Stimulated activated naive CD8-positive, alpha-beta T cell treated with anti-CD3 and anti-CD28 coated beads, Interleukin-15, Interleukin-2, amounts not matched to agents 100 U/mL and 50 U/mL, for 24 hours (primary cell): ENCODE measurements around the gene TBC1D2B.

Experiments
- ATAC-seq: fragments of 150-1000 bp; cut with Tn5 transposase; one replicate; pipeline ENCODE4 v1.10.0; 2021
- DNase-seq: peaks from one replicate; pipeline ENCODE4 v3.0.0; 2021

Gene TBC1D2B

GRCh38 chr15:78077053-78077870 lies at the start of gene TBC1D2B:
Gene TBC1D2B, minus strand, starts transcription at chr15:78077711. Its CDS starts 59 bp downstream, at chr15:78077652.
- DNase-seq: peak; percentile 80
- ATAC-seq: peak; percentile 81

DNA sequence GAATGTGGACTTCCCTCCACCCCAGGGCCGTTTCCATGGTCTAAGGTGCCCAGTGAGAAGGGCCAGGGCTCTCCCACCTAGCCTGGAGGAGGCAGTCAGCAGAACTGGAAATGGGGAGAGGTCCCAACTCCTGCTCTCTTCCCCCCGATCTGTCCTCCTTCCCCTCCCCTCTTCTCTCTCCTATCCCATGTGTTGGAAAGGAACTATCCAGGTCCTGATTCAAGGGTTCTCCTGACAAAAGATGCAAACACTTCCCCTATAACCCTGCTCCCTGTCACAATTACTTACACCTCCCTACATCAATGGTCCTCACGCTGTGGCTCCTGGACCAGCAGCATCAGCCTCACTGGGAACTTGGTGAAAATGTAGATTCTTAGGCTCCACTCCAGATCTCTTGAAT lies 47.8 kb upstream of the TBC1D2B start:
- no peak for ATAC-seq
- no peak for DNase-seq

GRCh38 chr15:78120523-78120922 lies 43.0 kb upstream of the TBC1D2B start:
- DNase-seq (no peak), ATAC-seq (no peak)

- DNase-seq (no peak), ATAC-seq (no peak)
Measured at GRCh38 chr15:78112551-78112950, 35.0 kb upstream of the TBC1D2B start.

DNA sequence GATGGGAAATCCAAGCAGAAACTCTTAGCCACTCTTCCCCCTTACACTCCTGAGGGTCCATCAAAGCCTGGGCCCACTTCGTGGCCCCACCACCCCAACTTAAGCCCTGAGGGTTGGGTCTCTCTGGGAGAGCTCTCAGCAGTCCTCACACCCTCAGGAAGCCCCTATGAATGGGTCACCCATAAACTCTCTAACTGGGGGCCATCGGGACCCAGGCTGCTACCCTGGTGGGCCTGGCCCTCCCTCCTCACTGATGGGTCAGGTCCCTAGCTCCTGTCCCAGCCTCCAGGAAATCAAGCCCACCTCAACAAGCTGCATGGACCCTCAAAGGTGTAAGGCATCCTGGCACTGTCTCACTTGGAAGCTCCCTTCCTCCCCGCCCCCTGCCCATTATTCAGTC lies 34.3 kb upstream of the TBC1D2B start:
- no peak for ATAC-seq
- DNase-seq: no peak

GRCh38 chr15:78110916-78111475 lies 33.5 kb upstream of the TBC1D2B start:
- DNase-seq (no peak), ATAC-seq (no peak)

DNA sequence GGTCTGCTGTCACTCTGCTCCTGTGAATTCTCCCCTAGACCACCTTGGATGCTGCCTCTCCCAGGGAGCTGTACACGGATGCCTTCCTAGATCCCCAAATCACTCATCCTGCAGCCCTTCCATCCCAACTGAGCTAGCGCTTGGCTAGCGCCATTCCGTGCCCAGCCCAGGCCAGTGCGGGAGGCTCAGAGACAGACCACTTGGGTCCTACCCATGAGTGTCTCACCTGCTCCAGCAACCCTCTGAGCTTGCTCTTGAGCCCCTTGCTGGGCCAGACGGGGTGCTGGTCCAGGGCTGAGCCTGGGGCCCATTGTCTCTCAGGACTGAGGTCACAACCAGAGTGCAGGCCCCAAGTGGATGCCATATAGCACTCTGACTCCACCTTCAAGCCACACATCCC lies 32.6 kb upstream of the TBC1D2B start:
- DNase-seq: no peak
- ATAC-seq: no peak

GRCh38 chr15:78109156-78109555 lies 31.6 kb upstream of the TBC1D2B start:
- DNase-seq: no peak
- ATAC-seq: no peak

- peak; percentile 71 for ATAC-seq
Measured at GRCh38 chr15:78108300-78109084, 31.0 kb upstream of the TBC1D2B start.

GRCh38 chr15:78107471-78107870 lies 30.0 kb upstream of the TBC1D2B start:
- ATAC-seq: no peak

More at GRCh38 chr15:78108300-78109084, 31.0 kb upstream of the TBC1D2B start:
- peak; percentile 84 for DNase-seq

GRCh38 chr15:78105476-78106241 lies 28.1 kb upstream of the TBC1D2B start:
- no peak for ATAC-seq
- no peak for DNase-seq

More at GRCh38 chr15:78107471-78107870, 30.0 kb upstream of the TBC1D2B start:
- DNase-seq: no peak

GRCh38 chr15:78104566-78105475 lies 27.3 kb upstream of the TBC1D2B start:
- no peak for ATAC-seq
- no peak for DNase-seq

DNA sequence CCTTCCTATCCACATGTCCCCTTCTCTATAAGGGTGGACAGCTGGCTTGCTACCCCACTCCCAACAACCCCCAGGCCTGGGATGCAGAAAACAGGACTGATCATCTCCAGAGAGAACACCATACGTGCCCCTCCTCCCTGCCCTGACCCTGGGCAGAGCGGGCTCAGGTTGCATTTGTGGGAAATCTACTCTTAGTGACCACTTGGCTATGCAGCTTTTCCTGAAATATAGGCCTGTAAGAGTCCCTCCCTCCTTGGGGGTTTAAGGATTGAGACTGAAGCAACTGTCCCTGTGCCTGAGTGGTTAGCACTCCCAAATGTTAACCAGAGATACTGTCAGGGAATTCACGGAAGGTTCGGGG lies 26.6 kb upstream of the TBC1D2B start:
- no peak for DNase-seq
- peak; percentile 4 for ATAC-seq

GRCh38 chr15:78103406-78104118 lies 26.1 kb upstream of the TBC1D2B start:
- DNase-seq (peak; percentile 71), ATAC-seq (peak; percentile 80)

DNA sequence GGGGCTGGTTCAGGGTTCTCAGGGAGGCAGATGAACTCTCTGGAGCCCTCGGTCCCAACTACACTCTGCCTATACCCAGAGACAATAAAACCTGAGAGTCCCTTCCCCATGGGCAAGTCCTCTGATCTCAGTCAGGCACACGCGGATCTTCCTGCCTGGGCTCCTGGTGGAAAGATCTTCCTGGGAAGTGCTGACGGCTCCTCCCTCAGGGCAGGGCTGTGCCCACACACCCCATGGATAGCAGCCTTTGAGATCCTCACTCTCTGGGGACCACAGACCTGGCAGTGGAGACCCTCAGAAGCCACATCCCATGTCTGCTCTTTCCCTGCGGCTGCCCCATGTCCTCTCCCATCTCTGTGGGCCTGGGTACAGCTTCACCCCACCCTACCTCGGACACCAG lies 25.2 kb upstream of the TBC1D2B start:
- no peak for ATAC-seq

GRCh38 chr15:78102211-78102610 lies 24.7 kb upstream of the TBC1D2B start:
- DNase-seq (no peak), ATAC-seq (no peak)

More for the DNA sequence above, 25.2 kb upstream of the TBC1D2B start:
- no peak for DNase-seq

- ATAC-seq: no peak
- DNase-seq: no peak
Measured at GRCh38 chr15:78101423-78102105, 24.1 kb upstream of the TBC1D2B start.

DNA sequence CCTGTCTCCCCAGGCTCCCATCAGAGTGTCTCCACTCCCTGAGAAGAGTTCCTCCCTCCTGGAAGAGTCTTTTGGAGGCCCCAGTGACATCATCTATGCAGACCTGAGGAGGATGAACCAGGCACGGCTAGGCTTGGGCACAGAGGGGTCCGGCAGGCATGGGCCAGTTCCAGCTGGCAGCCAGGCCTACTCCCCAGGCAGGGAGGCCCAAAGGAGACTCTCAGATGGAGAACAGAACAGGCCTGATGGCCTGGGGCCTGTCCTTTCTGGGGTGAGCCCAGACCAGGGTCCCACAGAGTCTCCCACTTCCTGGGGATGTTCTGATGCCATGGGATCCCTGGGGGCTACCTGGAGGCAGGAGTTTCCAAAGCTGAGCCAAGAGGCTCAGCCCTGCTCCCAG lies 23.4 kb upstream of the TBC1D2B start:
- ATAC-seq: no peak

GRCh38 chr15:78098131-78098755 lies 20.7 kb upstream of the TBC1D2B start:
- DNase-seq (no peak), ATAC-seq (no peak)

More for the DNA sequence above, 23.4 kb upstream of the TBC1D2B start:
- DNase-seq: no peak
